ENCODE results near the gene PTPN22. TPM values are rescaled to one million over a fixed set of nuclear protein-coding genes. Genes with fewer than 3 reads are reported as not detected.
"Not testable (repeated sequence)": the region's sequence is repeated elsewhere in the genome, so short reads cannot be mapped to it uniquely, and the experiment has no call there.

Gene PTPN22
- total and polyA plus RNA-seq, 4 donors = 0.22 to 3.1 (median 0.31) TPM

DNA sequence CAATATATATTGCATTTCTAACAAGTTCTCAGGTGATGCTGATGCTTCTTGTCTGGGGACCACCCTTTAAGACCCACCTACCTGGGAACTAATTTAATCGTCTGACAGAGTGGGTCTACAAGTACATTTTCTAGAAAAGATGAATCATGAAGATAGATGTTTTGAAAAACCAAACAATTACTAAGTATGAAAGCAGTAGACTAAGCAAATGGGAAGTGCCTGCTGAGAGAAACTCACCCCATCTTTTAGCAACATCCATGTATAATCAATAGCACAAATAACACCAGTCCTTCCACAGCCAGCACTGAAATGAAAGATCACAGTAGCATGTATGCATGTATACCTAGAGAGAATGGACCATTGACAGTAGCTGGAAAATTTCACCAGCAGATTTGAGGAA is 17.3 kb downstream of the PTPN22 start:
- Histone ChIP-seq H3K36me3 (ENCODE audit: control insufficient read depth, insufficient read depth, low read length) (no peaks in the 10 kb centered on the region), H3K4me3 (ENCODE audit: low read depth, low read length) (no peak overlapping the region), H3K27me3 (ENCODE audit: control insufficient read depth, insufficient read depth, low read length) (no peaks in the 10 kb centered on the region), H3K27ac (ENCODE audit: low read depth, low read length) (no peak overlapping the region), H3K4me1 (ENCODE audit: control insufficient read depth, insufficient read depth, low read length) (no peaks in the 10 kb centered on the region), H3K9me3 (ENCODE audit: control insufficient read depth, insufficient read depth, low read length) (no peaks in the 10 kb centered on the region)
- no peak for DNase-seq (ENCODE audit: low read depth in 4 of 6, low spot score in 6 of 6)
- no CpG with 5 or more reads among the region's 1 CpG for WGBS (ENCODE audit: insufficient coverage)

DNA sequence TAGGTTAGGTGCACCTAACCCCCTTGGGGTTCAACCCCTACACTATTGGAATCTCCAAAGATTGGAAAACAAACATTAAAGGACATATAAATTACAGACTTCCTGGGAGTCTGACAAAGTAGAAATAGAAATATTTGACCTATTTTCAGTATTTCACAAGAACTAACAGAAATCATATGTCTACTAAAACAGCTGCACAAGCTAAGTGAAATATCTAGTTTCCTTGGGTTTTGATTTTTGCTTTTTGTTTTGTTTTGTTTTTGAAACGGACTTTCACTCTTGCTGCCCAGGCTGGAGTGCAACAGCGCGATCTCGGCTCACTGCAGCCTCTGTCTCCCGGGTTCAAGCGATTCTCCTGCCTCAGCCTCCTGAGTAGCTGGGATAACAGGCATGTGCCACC is 18.8 kb downstream of the PTPN22 start:
- not testable (repeated sequence) for H3K9me3 ChIP-seq (ENCODE audit: control insufficient read depth, insufficient read depth, low read length); H3K4me1 ChIP-seq (ENCODE audit: control insufficient read depth, insufficient read depth, low read length); H3K27ac ChIP-seq (ENCODE audit: low read depth, low read length); H3K36me3 ChIP-seq (ENCODE audit: control insufficient read depth, insufficient read depth, low read length); H3K4me3 ChIP-seq (ENCODE audit: low read depth, low read length); H3K27me3 ChIP-seq (ENCODE audit: control insufficient read depth, insufficient read depth, low read length); DNase-seq (ENCODE audit: low read depth in 4 of 6, low spot score in 6 of 6)
- 97% methylated on average over 6 of the region's 6 CpGs for WGBS (ENCODE audit: insufficient coverage)

DNA sequence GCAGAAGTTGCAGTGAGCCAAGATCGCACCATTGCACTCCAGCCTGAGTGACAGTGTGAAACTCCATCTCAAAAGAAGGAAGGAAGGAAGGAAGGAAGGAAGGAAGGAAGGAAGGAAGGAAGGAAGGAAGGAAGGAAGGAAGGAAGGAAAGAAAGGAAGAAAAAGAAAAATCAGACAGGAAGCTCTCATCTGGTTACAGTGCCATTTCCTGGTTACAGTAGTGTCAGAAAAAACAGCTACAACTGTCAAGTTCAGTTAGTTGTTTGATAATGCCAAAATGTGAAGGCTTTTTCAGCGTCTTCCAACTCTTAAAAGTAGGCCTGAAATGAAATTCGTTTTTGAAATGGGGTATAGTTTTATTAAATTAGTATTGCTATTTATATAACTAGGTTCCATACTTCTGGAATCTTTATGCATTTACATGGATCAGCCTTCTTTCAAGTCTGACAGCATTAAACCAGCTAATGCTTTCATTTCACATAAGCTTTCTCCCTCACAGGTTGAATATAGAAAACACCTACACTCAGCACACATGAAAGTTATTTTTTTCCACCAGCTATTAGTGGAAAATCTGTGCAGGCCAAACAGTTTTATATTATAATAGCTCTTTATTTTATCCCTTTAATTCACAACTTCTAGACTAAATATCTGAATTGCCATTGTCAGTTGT is 21.2 kb downstream of the PTPN22 start:
- Histone ChIP-seq H3K27me3 (ENCODE audit: control insufficient read depth, insufficient read depth, low read length) (no peaks in the 10 kb centered on the region), H3K9me3 (ENCODE audit: control insufficient read depth, insufficient read depth, low read length) (no peaks in the 10 kb centered on the region), H3K27ac (ENCODE audit: low read depth, low read length) (no peak overlapping the region), H3K4me1 (ENCODE audit: control insufficient read depth, insufficient read depth, low read length) (no peaks in the 10 kb centered on the region), H3K36me3 (ENCODE audit: control insufficient read depth, insufficient read depth, low read length) (no peaks in the 10 kb centered on the region), H3K4me3 (ENCODE audit: low read depth, low read length) (no peak overlapping the region)
- 100% methylated on average over 1 of the region's 3 CpGs for WGBS (ENCODE audit: insufficient coverage)
- no peak for DNase-seq (ENCODE audit: low read depth in 4 of 6, low spot score in 6 of 6)

DNA sequence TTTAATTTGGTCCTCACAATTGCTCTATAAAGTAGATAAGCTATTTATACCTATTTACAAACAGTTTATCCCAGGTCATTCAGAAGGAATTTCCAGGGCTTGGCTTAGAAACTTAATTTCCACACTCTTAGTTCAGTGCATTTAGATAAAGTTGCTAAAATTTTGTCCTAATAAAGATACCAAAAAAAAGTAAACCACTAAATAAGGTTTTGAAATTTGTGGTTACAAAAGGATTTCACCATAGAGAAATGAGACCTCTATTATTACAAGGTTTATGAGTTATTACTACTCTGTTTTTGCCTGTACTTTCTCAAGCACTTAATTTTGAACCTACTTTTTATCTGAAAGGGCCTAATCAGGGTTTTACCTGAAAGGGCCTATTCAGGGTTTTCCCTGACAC is 22.4 kb downstream of the PTPN22 start:
- Histone ChIP-seq H3K4me3 (ENCODE audit: low read depth, low read length) (no peak overlapping the region), H3K27ac (ENCODE audit: low read depth, low read length) (no peak overlapping the region)

DNA sequence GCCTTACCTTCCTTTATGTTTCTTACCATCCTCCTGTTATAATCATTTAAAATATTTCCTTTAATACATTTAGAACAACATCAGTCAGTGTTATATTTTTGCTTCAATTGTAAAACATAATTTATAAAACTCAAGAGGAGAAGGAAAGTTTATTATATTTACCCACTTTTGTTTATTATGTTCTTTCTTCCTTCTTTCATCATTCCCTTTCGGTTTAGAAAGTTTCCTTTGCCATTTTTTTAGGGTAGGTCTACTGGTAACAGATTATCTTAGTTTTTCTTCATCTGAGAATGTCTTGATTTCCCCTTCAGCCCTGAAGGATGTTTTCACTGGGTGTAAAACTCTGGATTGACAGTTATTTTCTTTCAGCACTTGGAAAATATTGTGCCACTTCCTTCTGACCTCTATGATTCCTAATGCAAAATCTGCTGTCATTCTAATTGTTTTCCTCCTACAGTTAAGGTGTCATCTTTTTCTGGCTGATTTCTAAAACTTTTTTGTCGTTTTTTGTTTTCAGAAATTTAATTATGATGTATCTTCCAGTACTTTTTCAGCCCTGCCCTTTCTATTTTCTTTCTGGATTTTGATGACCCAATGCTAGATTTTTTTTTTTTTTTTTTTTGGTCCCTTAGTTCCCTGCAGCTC is 25.0 kb downstream of the PTPN22 start:
- Histone ChIP-seq H3K4me1 (ENCODE audit: control insufficient read depth, insufficient read depth, low read length) (no peaks in the 10 kb centered on the region), H3K36me3 (ENCODE audit: control insufficient read depth, insufficient read depth, low read length) (no peaks in the 10 kb centered on the region), H3K27ac (ENCODE audit: low read depth, low read length) (no peak overlapping the region), H3K9me3 (ENCODE audit: control insufficient read depth, insufficient read depth, low read length) (no peaks in the 10 kb centered on the region), H3K27me3 (ENCODE audit: control insufficient read depth, insufficient read depth, low read length) (no peaks in the 10 kb centered on the region), H3K4me3 (ENCODE audit: low read depth, low read length) (no peak overlapping the region)
- no peak for DNase-seq (ENCODE audit: low read depth in 4 of 6, low spot score in 6 of 6)
- no CpG with 5 or more reads among the region's 2 CpGs for WGBS (ENCODE audit: insufficient coverage)

More for the DNA sequence above, 22.4 kb downstream of the PTPN22 start:
- H3K9me3 ChIP-seq (ENCODE audit: control insufficient read depth, insufficient read depth, low read length) = no peaks in the 10 kb centered on the region
- H3K36me3 ChIP-seq (ENCODE audit: control insufficient read depth, insufficient read depth, low read length) = no peaks in the 10 kb centered on the region
- no peaks in the 10 kb centered on the region for H3K27me3 ChIP-seq (ENCODE audit: control insufficient read depth, insufficient read depth, low read length)
- DNase-seq (ENCODE audit: low read depth in 4 of 6, low spot score in 6 of 6) = no peak
- no peaks in the 10 kb centered on the region for H3K4me1 ChIP-seq (ENCODE audit: control insufficient read depth, insufficient read depth, low read length)

DNA sequence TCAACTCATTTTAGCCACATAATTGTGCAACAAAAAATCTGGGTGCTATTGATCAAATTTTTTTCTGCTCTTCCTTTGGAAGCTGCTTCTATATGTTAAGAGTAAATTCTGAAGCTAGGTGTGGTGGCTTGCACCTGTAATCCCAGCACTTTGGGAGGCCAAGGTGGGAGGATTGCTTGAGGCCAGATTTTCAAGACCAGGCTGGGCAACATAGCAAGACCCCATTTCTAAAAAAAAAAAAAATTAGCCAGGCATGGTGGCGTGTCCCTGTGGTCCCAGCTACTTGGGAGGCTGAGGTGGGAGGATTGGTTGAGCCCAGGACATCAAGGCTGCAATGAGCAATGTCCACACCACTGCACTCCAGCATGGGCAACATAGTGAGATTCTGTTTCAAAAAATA is 35.0 kb downstream of the PTPN22 start:
- Histone ChIP-seq H3K4me1 (ENCODE audit: control insufficient read depth, insufficient read depth, low read length) (no peaks in the 10 kb centered on the region), H3K27me3 (ENCODE audit: control insufficient read depth, insufficient read depth, low read length) (no peaks in the 10 kb centered on the region), H3K9me3 (ENCODE audit: control insufficient read depth, insufficient read depth, low read length) (no peaks in the 10 kb centered on the region), H3K27ac (ENCODE audit: low read depth, low read length) (no peak overlapping the region), H3K4me3 (ENCODE audit: low read depth, low read length) (no peak overlapping the region), H3K36me3 (ENCODE audit: control insufficient read depth, insufficient read depth, low read length) (no peaks in the 10 kb centered on the region)
- 100% methylated on average over 1 of the region's 1 CpG for WGBS (ENCODE audit: insufficient coverage)
- no peak for DNase-seq (ENCODE audit: low read depth in 4 of 6, low spot score in 6 of 6)

DNA sequence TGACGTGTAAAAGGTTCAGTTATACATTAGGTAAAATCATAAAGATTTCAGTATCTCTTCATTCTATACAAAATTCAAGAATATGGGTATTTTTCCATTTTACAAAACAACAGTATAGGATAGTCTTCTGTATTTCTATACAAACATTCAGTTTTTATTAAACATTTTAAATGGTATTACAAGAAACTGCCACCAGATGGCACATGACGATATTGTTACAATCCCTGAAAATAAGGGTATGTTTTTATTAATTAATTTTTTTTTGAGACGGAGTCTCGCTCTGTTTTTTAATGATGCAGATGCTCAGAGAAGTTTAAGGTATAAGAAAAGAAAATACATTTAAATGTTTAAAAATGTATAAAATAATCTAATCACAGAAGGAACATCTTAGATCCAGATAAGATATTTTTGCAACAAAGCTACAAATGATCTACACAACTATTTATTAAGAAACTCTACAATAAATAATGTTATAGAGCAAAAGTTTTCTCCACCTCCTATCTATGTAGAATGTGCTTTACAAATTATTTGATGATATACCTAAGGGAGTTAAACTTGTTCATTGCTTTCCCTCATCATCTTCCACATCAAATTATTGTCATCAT is 35.7 kb downstream of the PTPN22 start:
- WGBS (ENCODE audit: insufficient coverage) = no CpG with 5 or more reads among the region's 4 CpGs

DNA sequence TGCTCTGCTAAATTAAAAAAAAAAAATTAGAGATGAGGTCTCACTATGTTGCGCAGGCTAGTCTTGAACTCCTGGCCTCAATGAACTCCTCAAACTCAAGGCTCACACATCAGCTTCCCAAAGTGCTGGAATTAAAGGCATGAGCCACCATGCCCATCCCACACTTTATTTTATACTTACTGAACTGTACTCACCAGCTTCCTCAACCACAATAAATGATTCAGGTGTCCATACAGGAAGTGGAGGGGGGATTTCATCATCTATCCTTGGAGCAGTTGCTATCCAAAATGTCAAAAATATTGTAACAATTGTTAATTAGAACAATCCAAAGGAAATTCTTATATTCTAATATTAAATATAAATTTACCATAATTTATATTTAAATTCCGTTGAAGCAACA is 36.8 kb downstream of the PTPN22 start:
- DNase-seq (ENCODE audit: low read depth in 4 of 6, low spot score in 6 of 6) = no peak
- no peaks in the 10 kb centered on the region for H3K27me3 ChIP-seq (ENCODE audit: control insufficient read depth, insufficient read depth, low read length)
- 100% methylated on average over 1 of the region's 2 CpGs for WGBS (ENCODE audit: insufficient coverage)
- no peak overlapping the region for H3K27ac ChIP-seq (ENCODE audit: low read depth, low read length)
- H3K4me1 ChIP-seq (ENCODE audit: control insufficient read depth, insufficient read depth, low read length) = no peaks in the 10 kb centered on the region
- no peaks in the 10 kb centered on the region for H3K9me3 ChIP-seq (ENCODE audit: control insufficient read depth, insufficient read depth, low read length)
- no peaks in the 10 kb centered on the region for H3K36me3 ChIP-seq (ENCODE audit: control insufficient read depth, insufficient read depth, low read length)
- H3K4me3 ChIP-seq (ENCODE audit: low read depth, low read length) = no peak overlapping the region

More for the DNA sequence above, 35.7 kb downstream of the PTPN22 start:
- no peaks in the 10 kb centered on the region for H3K36me3 ChIP-seq (ENCODE audit: control insufficient read depth, insufficient read depth, low read length)
- H3K4me1 ChIP-seq (ENCODE audit: control insufficient read depth, insufficient read depth, low read length) = no peaks in the 10 kb centered on the region
- no peak overlapping the region for H3K27ac ChIP-seq (ENCODE audit: low read depth, low read length)
- no peaks in the 10 kb centered on the region for H3K27me3 ChIP-seq (ENCODE audit: control insufficient read depth, insufficient read depth, low read length)
- H3K4me3 ChIP-seq (ENCODE audit: low read depth, low read length) = no peak overlapping the region
- H3K9me3 ChIP-seq (ENCODE audit: control insufficient read depth, insufficient read depth, low read length) = no peaks in the 10 kb centered on the region
- DNase-seq (ENCODE audit: low read depth in 4 of 6, low spot score in 6 of 6) = peak in 5 of 6 donors; percentile 31 to 89 (median 46)

DNA sequence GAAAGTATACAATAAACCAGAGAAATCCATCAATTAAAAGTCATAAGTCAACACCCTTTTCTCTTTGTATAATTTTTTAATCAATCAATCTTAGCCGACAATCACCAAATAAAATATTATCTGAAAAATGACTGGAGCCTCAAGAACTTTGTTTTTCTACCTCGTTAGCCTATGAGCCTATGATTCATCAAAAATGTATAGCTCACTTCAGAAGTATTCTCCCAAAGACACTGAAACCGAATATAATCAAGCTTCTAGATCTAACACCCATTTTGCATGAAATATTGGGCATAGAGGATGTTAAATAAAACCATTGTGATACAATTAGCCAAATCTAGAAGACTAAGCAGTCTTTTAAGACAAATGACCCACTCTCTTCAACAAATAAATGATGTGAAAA is 41.5 kb downstream of the PTPN22 start:
- no peak for DNase-seq (ENCODE audit: low read depth in 4 of 6, low spot score in 6 of 6)
- H3K27ac ChIP-seq (ENCODE audit: low read depth, low read length) = no peak overlapping the region
- WGBS (ENCODE audit: insufficient coverage) = 100% methylated on average over 1 of the region's 3 CpGs

DNA sequence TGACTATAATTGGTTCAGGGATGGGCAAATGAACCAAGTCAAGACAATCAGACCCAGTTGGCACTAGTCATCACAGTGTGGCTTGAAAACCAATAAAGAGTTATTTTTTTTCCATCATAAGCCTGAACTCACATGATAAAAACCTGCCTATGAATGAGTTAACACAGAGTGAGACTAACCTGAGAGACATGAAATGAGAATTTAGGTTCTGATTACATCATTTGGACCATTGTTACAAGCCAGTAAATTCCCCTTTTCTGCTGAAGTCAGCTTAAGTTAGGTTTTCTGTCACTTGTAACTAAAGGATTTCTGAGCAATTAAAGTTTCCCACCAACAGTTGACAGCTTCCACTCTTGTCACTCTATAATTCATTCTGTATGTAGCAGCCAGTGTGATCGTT is 49.6 kb downstream of the PTPN22 start:
- H3K4me3 ChIP-seq (ENCODE audit: low read depth, low read length) = no peak overlapping the region
- no peaks in the 10 kb centered on the region for H3K9me3 ChIP-seq (ENCODE audit: control insufficient read depth, insufficient read depth, low read length)
- no peak for DNase-seq (ENCODE audit: low read depth in 4 of 6, low spot score in 6 of 6)
- no peaks in the 10 kb centered on the region for H3K36me3 ChIP-seq (ENCODE audit: control insufficient read depth, insufficient read depth, low read length)
- no peak overlapping the region for H3K27ac ChIP-seq (ENCODE audit: low read depth, low read length)
- no peaks in the 10 kb centered on the region for H3K4me1 ChIP-seq (ENCODE audit: control insufficient read depth, insufficient read depth, low read length)
- no peaks in the 10 kb centered on the region for H3K27me3 ChIP-seq (ENCODE audit: control insufficient read depth, insufficient read depth, low read length)
- no CpG with 5 or more reads among the region's 1 CpG for WGBS (ENCODE audit: insufficient coverage)

More for the DNA sequence above, 41.5 kb downstream of the PTPN22 start:
- Histone ChIP-seq H3K36me3 (ENCODE audit: control insufficient read depth, insufficient read depth, low read length) (no peaks in the 10 kb centered on the region), H3K4me3 (ENCODE audit: low read depth, low read length) (no peak overlapping the region), H3K27me3 (ENCODE audit: control insufficient read depth, insufficient read depth, low read length) (no peaks in the 10 kb centered on the region), H3K9me3 (ENCODE audit: control insufficient read depth, insufficient read depth, low read length) (no peaks in the 10 kb centered on the region), H3K4me1 (ENCODE audit: control insufficient read depth, insufficient read depth, low read length) (no peaks in the 10 kb centered on the region)
